GM23248 (cell line): ENCODE measurements around the gene TLE3. TPM values are rescaled to one million over a fixed set of nuclear protein-coding genes. Genes with fewer than 3 reads are reported as not detected.

ENCODE experiments used
- DNase-seq: peaks from one replicate; pipeline ENCODE4 v3.0.0-alpha.2; 2015
- H2AFZ ChIP-seq: fragments of 200-600 bp; sonication (generic); 2 replicates; pipeline ENCODE4 v1.6.1; 2016; ENCODE audit warnings: antibody characterized with exemption
- H3F3A ChIP-seq: fragments of 200-600 bp; sonication (generic); 2 replicates; pipeline ENCODE4 v1.6.1; 2016; ENCODE audit warnings: mild to moderate bottlenecking, antibody characterized with exemption, mixed run types; ENCODE audit not compliant: insufficient read depth
- H3K27ac ChIP-seq: fragments of 200-600 bp; sonication (generic); 2 replicates; pipeline ENCODE4 v1.5.1; 2016; ENCODE audit warnings: mild to moderate bottlenecking
- H3K27me3 ChIP-seq: fragments of 200-600 bp; sonication (generic); replicated peaks from 2 replicates; pipeline ENCODE4 v1.6.1; 2016; ENCODE audit warnings: mild to moderate bottlenecking; ENCODE audit not compliant: insufficient read depth
- H3K36me3 ChIP-seq: fragments of 200-600 bp; sonication (generic); 2 replicates; pipeline ENCODE4 v1.6.1; 2016; ENCODE audit warnings: low read depth, mild to moderate bottlenecking
- H3K4me1 ChIP-seq: fragments of 200-600 bp; sonication (generic); 2 replicates; pipeline ENCODE4 v1.6.1; 2016; ENCODE audit warnings: mild to moderate bottlenecking; ENCODE audit not compliant: insufficient read depth
- H3K4me2 ChIP-seq: fragments of 200-600 bp; sonication (generic); one replicate; pipeline ENCODE4 v1.6.1; 2016; ENCODE audit warnings: mild to moderate bottlenecking; ENCODE audit not compliant: unreplicated experiment
- H3K4me3 ChIP-seq: fragments of 200-600 bp; sonication (generic); 2 replicates; pipeline ENCODE4 v1.5.1; 2016; ENCODE audit warnings: mild to moderate bottlenecking
- H3K79me2 ChIP-seq: fragments of 200-600 bp; sonication (generic); 2 replicates; pipeline ENCODE4 v1.6.1; 2016; ENCODE audit warnings: mild to moderate bottlenecking; ENCODE audit not compliant: insufficient read depth
- H3K9ac ChIP-seq: fragments of 200-600 bp; sonication (generic); 2 replicates; pipeline ENCODE4 v1.6.1; 2016; ENCODE audit warnings: mild to moderate bottlenecking
- H3K9me2 ChIP-seq: fragments of 200-600 bp; sonication (generic); 2 replicates; pipeline ENCODE4 v1.6.1; 2016; ENCODE audit warnings: mixed run types, mild to moderate bottlenecking, moderate library complexity; ENCODE audit not compliant: insufficient read depth
- H3K9me3 ChIP-seq: fragments of 200-600 bp; sonication (generic); one replicate; pipeline ENCODE4 v1.6.1; 2017; ENCODE audit warnings: low read depth
- H4K20me1 ChIP-seq: fragments of 200-600 bp; sonication (generic); 2 replicates; pipeline ENCODE4 v1.6.0; 2016; ENCODE audit not compliant: insufficient read depth
- EZH2 ChIP-seq: fragments of 200-600 bp; sonication (generic); IDR thresholded peaks from 2 replicates; pipeline ENCODE4 v1.6.1; 2018; ENCODE audit warnings: antibody characterized with exemption, mild to moderate bottlenecking; ENCODE audit not compliant: insufficient read depth, poor library complexity, severe bottlenecking
- EZH2phosphoT487 ChIP-seq: fragments of 200-600 bp; sonication (generic); IDR thresholded peaks from 2 replicates; pipeline ENCODE4 v1.6.1; 2018; ENCODE audit warnings: antibody characterized with exemption, moderate library complexity, mild to moderate bottlenecking, low read depth; ENCODE audit not compliant: insufficient read depth
- WGBS, 2 experiments: methylation state at CpG; one replicate each; pipeline ENCODE4 v1.1.6; 2015 to 2017; ENCODE audit warnings: low lambda C conversion rate in 2 of 2, low coverage in 1 of 2; ENCODE audit errors: missing lambda C conversion rate in 2 of 2; 5-methylcytosine and 5-hydroxymethylcytosine counted together
- in situ Hi-C: fragments of 300-500 bp; cut with MboI; formaldehyde crosslinking; loops from 2 replicates; pipeline ENCODE4 v1.15.0; 2020
- polyA plus RNA-seq: library from polyadenylated mRNA; unstranded; fragments of >200 nt; fragmentation: Nextera tagmentation; extraction: Ambion mirVana; gene quantifications from 2 replicates; pipeline ENCODE4 v1.2.1, GENCODE V29; 2016
- total RNA-seq: library from RNA; depleted of rRNA; stranded (reverse); fragments of >200 nt; shearing (Covaris generic); gene quantifications from 2 replicates; pipeline ENCODE4 v1.2.3, GENCODE V29; 2014

TLE3 gene
- total and polyA plus RNA-seq, 2 experiments from 2014 or later, result 11.7 to 37.6 TPM

- H3K9ac ChIP-seq, result no peak overlapping the region
- H3K27me3 ChIP-seq, result no peaks in the 10 kb centered on the region
- H3K9me3 ChIP-seq, result no peaks in the 10 kb centered on the region
- H3K36me3 ChIP-seq, result peaks cover 8% of the 10 kb centered on the region; the same call in 1 of the 2 replicates
- H3K4me2 ChIP-seq, result no peak overlapping the region
- H2AFZ ChIP-seq, result no peak overlapping the region
- peaks cover under 1% of the 10 kb centered on the region for H4K20me1 ChIP-seq
- no peak overlapping the region for H3K4me3 ChIP-seq
- WGBS, 2 experiments, result 88 to 89% methylated on average over 12 of the region's 12 CpGs
- H3K9me2 ChIP-seq, result no peaks in the 10 kb centered on the region
- TF ChIP-seq EZH2phosphoT487 (no peak), EZH2 (no peak)
- peaks cover 14% of the 10 kb centered on the region for H3K4me1 ChIP-seq
- H3K27ac ChIP-seq, result no peak overlapping the region
- DNase-seq, result no peak
- H3K79me2 ChIP-seq, result peaks cover 90% of the 10 kb centered on the region
- peaks cover 15% of the 10 kb centered on the region for H3F3A ChIP-seq
- in situ Hi-C loops, result loop anchor here (10.0 kb wide), 1 partner anchor 363 kb away; no protein-coding TSS in a partner anchor
Measured at GRCh38 chr15:70087708-70088352, 9.9 kb downstream of the TLE3 start.

GRCh38 chr15:70086636-70087035 lies 11.1 kb downstream of the TLE3 start:
- Histone ChIP-seq H3K79me2 (peaks cover 88% of the 10 kb centered on the region), H4K20me1 (no peaks in the 10 kb centered on the region; the same call in 1 of the 2 replicates), H3K27ac (no peak overlapping the region), H3K36me3 (peaks cover 14% of the 10 kb centered on the region; the same call in 1 of the 2 replicates), H3K27me3 (no peaks in the 10 kb centered on the region), H3F3A (peaks cover 15% of the 10 kb centered on the region), H3K9me2 (no peaks in the 10 kb centered on the region), H3K9me3 (no peaks in the 10 kb centered on the region), H3K4me2 (no peak overlapping the region), H3K9ac (no peak overlapping the region), H2AFZ (no peak overlapping the region), H3K4me1 (peaks cover 11% of the 10 kb centered on the region), H3K4me3 (no peak overlapping the region)
- WGBS, 2 experiments, result 97 to 99% methylated on average over 5 of the region's 5 CpGs
- in situ Hi-C loops, result loop anchor here (10.0 kb wide), 1 partner anchor 362 kb away; no protein-coding TSS in a partner anchor
- TF ChIP-seq EZH2, result no peak
- TF ChIP-seq EZH2phosphoT487, result no peak
- DNase-seq, result no peak

- peaks cover 87% of the 10 kb centered on the region for H3K79me2 ChIP-seq
- H3K4me2 ChIP-seq, result no peak overlapping the region
- no peak overlapping the region for H3K27ac ChIP-seq
- H3F3A ChIP-seq, result peaks cover 4% of the 10 kb centered on the region
- H3K9me3 ChIP-seq, result no peaks in the 10 kb centered on the region
- peaks cover 26% of the 10 kb centered on the region; the same call in 1 of the 2 replicates for H3K36me3 ChIP-seq
- no peaks in the 10 kb centered on the region; the same call in 1 of the 2 replicates for H4K20me1 ChIP-seq
- 95 to 97% methylated on average over 6 of the region's 6 CpGs for WGBS, 2 experiments
- no peaks in the 10 kb centered on the region for H3K9me2 ChIP-seq
- TF ChIP-seq EZH2, result no peak
- in situ Hi-C loops, result loop anchor here (10.0 kb wide), 1 partner anchor 360 kb away; no protein-coding TSS in a partner anchor
- no peak for DNase-seq
- no peak overlapping the region for H2AFZ ChIP-seq
- H3K4me1 ChIP-seq, result peaks cover 5% of the 10 kb centered on the region
- H3K4me3 ChIP-seq, result no peak overlapping the region
- no peak overlapping the region for H3K9ac ChIP-seq
- H3K27me3 ChIP-seq, result no peaks in the 10 kb centered on the region
Measured at GRCh38 chr15:70084461-70084860, 13.3 kb downstream of the TLE3 start.

- no peak overlapping the region for H3K27ac ChIP-seq
- H3K9me2 ChIP-seq, result no peaks in the 10 kb centered on the region
- no peak overlapping the region for H2AFZ ChIP-seq
- H3K27me3 ChIP-seq, result no peaks in the 10 kb centered on the region
- 90 to 96% methylated on average over 1 of the region's 1 CpG for WGBS, 2 experiments
- H3F3A ChIP-seq, result no peaks in the 10 kb centered on the region
- H3K36me3 ChIP-seq, result peaks cover 26% of the 10 kb centered on the region; the same call in 1 of the 2 replicates
- H3K9ac ChIP-seq, result no peak overlapping the region
- H4K20me1 ChIP-seq, result no peaks in the 10 kb centered on the region; the same call in 1 of the 2 replicates
- H3K4me1 ChIP-seq, result no peaks in the 10 kb centered on the region
- no peak for DNase-seq
- H3K79me2 ChIP-seq, result peaks cover 90% of the 10 kb centered on the region
- H3K4me2 ChIP-seq, result no peak overlapping the region
- no peaks in the 10 kb centered on the region for H3K9me3 ChIP-seq
- no peak overlapping the region for H3K4me3 ChIP-seq
- TF ChIP-seq EZH2phosphoT487 (no peak), EZH2 (no peak)
- in situ Hi-C loops, result loop anchor here (10.0 kb wide), 1 partner anchor 359 kb away; no protein-coding TSS in a partner anchor
Measured at GRCh38 chr15:70083946-70084345, 13.8 kb downstream of the TLE3 start.
